ENCODE results near the gene ASB6.

Gene ASB6

GRCh38 chr9:129671065-129671464 is 29.1 kb upstream of the ASB6 start:
- Histone ChIP-seq H3K4me3 (replicated peaks; ENCODE audit: insufficient read depth, low read length) (no peak overlapping the region), H3K27ac (replicated peaks) (no peak overlapping the region), H3K27me3 (ENCODE audit: insufficient read depth, poor library complexity, severe bottlenecking) (peaks cover 33% of the 10 kb centered on the region)
- TF ChIP-seq SPI1 (IDR thresholded peaks at IDR 0.05; ENCODE audit: borderline replicate concordance, low read depth) (no peak), CTCF (IDR thresholded peaks at IDR 0.05; ENCODE audit: insufficient read depth, low read length) (no peak), POLR2AphosphoS5 (IDR thresholded peaks at IDR 0.05; ENCODE audit: low read depth) (no peak), REST (IDR thresholded peaks at IDR 0.05; ENCODE audit: insufficient replicate concordance, low read depth) (no peak), GABPA (IDR thresholded peaks at IDR 0.05; ENCODE audit: low read depth) (no peak)
- DNase-seq (ENCODE audit: low read depth in 1 of 2, low spot score in 1 of 2): no peak

- Histone ChIP-seq H3K27me3 (ENCODE audit: insufficient read depth, poor library complexity, severe bottlenecking) (peaks cover 38% of the 10 kb centered on the region), H3K4me3 (replicated peaks; ENCODE audit: insufficient read depth, low read length) (no peak overlapping the region), H3K27ac (replicated peaks) (no peak overlapping the region)
- DNase-seq (ENCODE audit: low read depth in 1 of 2, low spot score in 1 of 2): no peak
- TF ChIP-seq SPI1 (IDR thresholded peaks at IDR 0.05; ENCODE audit: borderline replicate concordance, low read depth) (no peak), GABPA (IDR thresholded peaks at IDR 0.05; ENCODE audit: low read depth) (no peak), CTCF (IDR thresholded peaks at IDR 0.05; ENCODE audit: insufficient read depth, low read length) (no peak)
Measured at GRCh38 chr9:129669946-129670345, 28.0 kb upstream of the ASB6 start.

GRCh38 chr9:129669141-129669718 is 27.3 kb upstream of the ASB6 start:
- DNase-seq (ENCODE audit: low read depth in 1 of 2, low spot score in 1 of 2): no peak
- TF ChIP-seq CTCF (IDR thresholded peaks at IDR 0.05; ENCODE audit: insufficient read depth, low read length): no peak
- TF ChIP-seq POLR2AphosphoS5 (IDR thresholded peaks at IDR 0.05; ENCODE audit: low read depth): no peak
- no peak for TF ChIP-seq SPI1 (IDR thresholded peaks at IDR 0.05; ENCODE audit: borderline replicate concordance, low read depth)
- TF ChIP-seq GABPA (IDR thresholded peaks at IDR 0.05; ENCODE audit: low read depth): no peak
- TF ChIP-seq REST (IDR thresholded peaks at IDR 0.05; ENCODE audit: insufficient replicate concordance, low read depth): no peak
- H3K27ac ChIP-seq (replicated peaks): no peak overlapping the region
- H3K27me3 ChIP-seq (ENCODE audit: insufficient read depth, poor library complexity, severe bottlenecking): peaks cover 43% of the 10 kb centered on the region
- H3K4me3 ChIP-seq (replicated peaks; ENCODE audit: insufficient read depth, low read length): no peak overlapping the region

GRCh38 chr9:129667850-129668249 is 25.9 kb upstream of the ASB6 start:
- no peak for DNase-seq (ENCODE audit: low read depth in 1 of 2, low spot score in 1 of 2)
- no peak overlapping the region for H3K27ac ChIP-seq (replicated peaks)
- H3K27me3 ChIP-seq (ENCODE audit: insufficient read depth, poor library complexity, severe bottlenecking): peaks cover 37% of the 10 kb centered on the region
- no peak for TF ChIP-seq GABPA (IDR thresholded peaks at IDR 0.05; ENCODE audit: low read depth)
- TF ChIP-seq REST (IDR thresholded peaks at IDR 0.05; ENCODE audit: insufficient replicate concordance, low read depth): no peak
- no peak for TF ChIP-seq POLR2AphosphoS5 (IDR thresholded peaks at IDR 0.05; ENCODE audit: low read depth)
- TF ChIP-seq SPI1 (IDR thresholded peaks at IDR 0.05; ENCODE audit: borderline replicate concordance, low read depth): no peak
- no peak for TF ChIP-seq CTCF (IDR thresholded peaks at IDR 0.05; ENCODE audit: insufficient read depth, low read length)
- no peak overlapping the region for H3K4me3 ChIP-seq (replicated peaks; ENCODE audit: insufficient read depth, low read length)

All from HL-60 (cell line).